ENCODE results near the gene DNMT1.

DNA sequence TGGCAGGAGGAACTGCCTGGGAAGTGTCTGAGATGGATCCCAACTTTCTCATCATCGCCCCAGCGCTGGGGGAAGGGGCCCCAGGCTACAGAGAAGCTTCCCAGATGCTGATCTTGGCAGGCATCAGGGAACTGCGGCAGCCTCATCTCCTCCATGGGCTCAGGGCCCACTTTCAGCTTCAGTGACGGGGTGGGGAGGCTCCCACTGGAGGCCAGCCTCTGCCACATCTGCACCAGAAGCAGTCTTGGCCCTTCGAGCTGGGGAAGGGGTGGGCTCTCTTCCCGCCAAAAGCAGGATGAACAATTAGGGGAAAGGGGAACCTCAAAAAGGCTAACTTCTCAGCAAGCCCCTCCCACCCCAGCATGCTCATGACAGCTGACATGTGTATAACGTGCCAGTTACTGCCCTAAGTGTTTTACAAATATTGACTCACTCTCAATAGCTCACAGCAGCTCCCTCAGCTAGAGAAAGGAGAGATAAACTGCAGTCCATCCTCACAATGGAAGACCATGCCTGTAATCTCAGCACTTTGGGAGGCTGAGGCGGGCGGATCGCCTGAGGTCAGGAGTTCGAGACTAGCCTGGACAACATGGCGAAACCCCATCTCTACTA, 43.5 kb upstream of the DNMT1 start:
- TF ChIP-seq, protein P1, sequence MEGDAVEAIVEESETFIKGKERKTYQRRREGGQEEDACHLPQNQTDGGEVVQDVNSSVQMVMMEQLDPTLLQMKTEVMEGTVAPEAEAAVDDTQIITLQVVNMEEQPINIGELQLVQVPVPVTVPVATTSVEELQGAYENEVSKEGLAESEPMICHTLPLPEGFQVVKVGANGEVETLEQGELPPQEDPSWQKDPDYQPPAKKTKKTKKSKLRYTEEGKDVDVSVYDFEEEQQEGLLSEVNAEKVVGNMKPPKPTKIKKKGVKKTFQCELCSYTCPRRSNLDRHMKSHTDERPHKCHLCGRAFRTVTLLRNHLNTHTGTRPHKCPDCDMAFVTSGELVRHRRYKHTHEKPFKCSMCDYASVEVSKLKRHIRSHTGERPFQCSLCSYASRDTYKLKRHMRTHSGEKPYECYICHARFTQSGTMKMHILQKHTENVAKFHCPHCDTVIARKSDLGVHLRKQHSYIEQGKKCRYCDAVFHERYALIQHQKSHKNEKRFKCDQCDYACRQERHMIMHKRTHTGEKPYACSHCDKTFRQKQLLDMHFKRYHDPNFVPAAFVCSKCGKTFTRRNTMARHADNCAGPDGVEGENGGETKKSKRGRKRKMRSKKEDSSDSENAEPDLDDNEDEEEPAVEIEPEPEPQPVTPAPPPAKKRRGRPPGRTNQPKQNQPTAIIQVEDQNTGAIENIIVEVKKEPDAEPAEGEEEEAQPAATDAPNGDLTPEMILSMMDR (IDR thresholded peaks at IDR 0.05), result no peak
- TF ChIP-seq POLR2A (IDR thresholded peaks at IDR 0.05) (no peak), POLR2AphosphoS5 (IDR thresholded peaks at IDR 0.05) (peak in 1 of 3 donors; percentile 11)

Measured in breast epithelium (tissue), 3 donors.